ENCODE results near the gene MICU2.

The MICU2 gene

GRCh38 chr13:21517576-21517975 lies 86.4 kb downstream of the MICU2 start:
- no peaks in the 10 kb centered on the region for H3K9me3 ChIP-seq (ENCODE audit: control insufficient read depth, low read length)
- no peaks in the 10 kb centered on the region for H3K27me3 ChIP-seq (ENCODE audit: control insufficient read depth, insufficient read depth, low read length, poor library complexity, severe bottlenecking)
- H3K4me3 ChIP-seq (ENCODE audit: insufficient read depth, low read depth, low read length): no peak overlapping the region
- 90 to 95% methylated on average over 6 to 14 of the region's 16 CpGs for WGBS, 2 experiments
- H3K27ac ChIP-seq (ENCODE audit: insufficient read depth, low read depth, low read length, poor library complexity, severe bottlenecking): no peak overlapping the region
- H3K4me1 ChIP-seq (ENCODE audit: control insufficient read depth, insufficient read depth, low read length): no peaks in the 10 kb centered on the region
- H3K36me3 ChIP-seq (ENCODE audit: control insufficient read depth, insufficient read depth, low read length): no peaks in the 10 kb centered on the region

GRCh38 chr13:21516805-21517204 lies 87.2 kb downstream of the MICU2 start:
- Histone ChIP-seq H3K4me3 (ENCODE audit: insufficient read depth, low read depth, low read length) (no peak overlapping the region), H3K9me3 (ENCODE audit: control insufficient read depth, low read length) (no peaks in the 10 kb centered on the region), H3K36me3 (ENCODE audit: control insufficient read depth, insufficient read depth, low read length) (no peaks in the 10 kb centered on the region), H3K27me3 (ENCODE audit: control insufficient read depth, insufficient read depth, low read length, poor library complexity, severe bottlenecking) (no peaks in the 10 kb centered on the region), H3K4me1 (ENCODE audit: control insufficient read depth, insufficient read depth, low read length) (no peaks in the 10 kb centered on the region), H3K27ac (ENCODE audit: insufficient read depth, low read depth, low read length, poor library complexity, severe bottlenecking) (no peak overlapping the region)
- 71 to 93% methylated on average over 1 to 2 of the region's 2 CpGs for WGBS, 2 experiments

DNA sequence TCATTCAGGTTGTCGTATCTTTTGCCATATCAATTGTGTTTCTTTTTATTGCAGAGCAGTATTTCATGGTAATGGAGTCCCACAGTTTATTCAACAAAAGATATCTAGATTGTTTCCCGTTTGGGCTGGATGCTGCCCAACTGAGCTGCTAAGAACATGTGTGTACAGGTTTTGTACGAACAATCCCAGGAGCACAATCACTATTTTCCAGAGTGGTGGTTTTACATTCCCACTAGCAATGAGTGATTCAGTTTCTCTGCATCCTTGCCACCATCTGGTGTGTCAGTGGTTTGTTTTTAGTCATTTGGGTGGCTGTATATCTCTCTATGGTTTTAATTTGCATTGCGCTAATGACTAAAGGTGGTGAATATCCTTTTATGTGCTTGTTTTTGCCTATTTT lies 92.1 kb downstream of the MICU2 start:
- H3K4me3 ChIP-seq (ENCODE audit: insufficient read depth, low read depth, low read length): no peak overlapping the region
- no peaks in the 10 kb centered on the region for H3K4me1 ChIP-seq (ENCODE audit: control insufficient read depth, insufficient read depth, low read length)
- H3K36me3 ChIP-seq (ENCODE audit: control insufficient read depth, insufficient read depth, low read length): no peaks in the 10 kb centered on the region
- H3K9me3 ChIP-seq (ENCODE audit: control insufficient read depth, low read length): no peaks in the 10 kb centered on the region
- no peaks in the 10 kb centered on the region for H3K27me3 ChIP-seq (ENCODE audit: control insufficient read depth, insufficient read depth, low read length, poor library complexity, severe bottlenecking)
- WGBS, 2 experiments: 89 to 92% methylated on average over 3 to 4 of the region's 4 CpGs
- no peak overlapping the region for H3K27ac ChIP-seq (ENCODE audit: insufficient read depth, low read depth, low read length, poor library complexity, severe bottlenecking)

DNA sequence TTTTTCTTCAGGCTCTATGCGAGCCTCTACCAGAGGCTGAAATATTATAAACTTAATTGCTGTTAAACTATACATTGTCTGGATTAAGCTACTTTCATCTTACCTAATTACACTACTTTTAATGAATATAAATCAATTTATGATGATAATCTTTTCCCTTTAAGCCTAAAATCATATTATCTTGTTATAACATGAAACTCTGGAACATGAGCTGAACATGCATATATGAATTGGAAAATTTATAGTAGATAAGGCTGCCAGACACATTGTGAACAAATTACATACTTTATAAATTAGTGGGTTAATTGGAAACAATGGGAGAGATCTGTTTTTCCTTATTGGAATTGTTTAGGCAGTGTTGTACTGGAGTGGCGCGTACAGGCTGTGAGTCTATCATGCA lies 99.6 kb downstream of the MICU2 start:
- no peaks in the 10 kb centered on the region for H3K9me3 ChIP-seq (ENCODE audit: control insufficient read depth, low read length)
- WGBS, 2 experiments: 100% methylated on average over 2 of the region's 3 CpGs
- no peaks in the 10 kb centered on the region for H3K27me3 ChIP-seq (ENCODE audit: control insufficient read depth, insufficient read depth, low read length, poor library complexity, severe bottlenecking)
- no peaks in the 10 kb centered on the region for H3K4me1 ChIP-seq (ENCODE audit: control insufficient read depth, insufficient read depth, low read length)
- H3K36me3 ChIP-seq (ENCODE audit: control insufficient read depth, insufficient read depth, low read length): no peaks in the 10 kb centered on the region
- H3K4me3 ChIP-seq (ENCODE audit: insufficient read depth, low read depth, low read length): no peak overlapping the region
- H3K27ac ChIP-seq (ENCODE audit: insufficient read depth, low read depth, low read length, poor library complexity, severe bottlenecking): no peak overlapping the region

DNA sequence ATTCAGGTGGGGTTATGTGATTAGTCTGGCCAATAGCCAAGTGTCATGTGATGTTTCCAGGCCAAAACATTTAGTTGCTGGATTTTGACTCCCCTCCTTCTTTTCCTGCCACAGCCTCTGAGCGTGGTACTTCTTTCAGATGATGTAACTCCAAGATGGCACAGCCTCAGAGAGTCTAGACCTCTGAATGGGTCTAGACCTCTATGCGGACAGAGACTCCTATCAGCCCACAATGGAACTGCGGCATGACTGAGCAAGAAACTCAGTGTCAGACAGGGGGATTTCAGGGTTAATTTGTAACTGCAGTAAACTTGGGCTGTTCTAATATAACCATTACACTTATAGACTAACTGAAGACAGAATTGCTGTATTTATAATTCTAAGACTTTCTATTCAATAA lies 102.3 kb downstream of the MICU2 start:
- Histone ChIP-seq H3K36me3 (ENCODE audit: control insufficient read depth, insufficient read depth, low read length) (no peaks in the 10 kb centered on the region), H3K27me3 (ENCODE audit: control insufficient read depth, insufficient read depth, low read length, poor library complexity, severe bottlenecking) (no peaks in the 10 kb centered on the region)
- WGBS, 2 experiments: 93% methylated on average over 3 of the region's 3 CpGs

DNA sequence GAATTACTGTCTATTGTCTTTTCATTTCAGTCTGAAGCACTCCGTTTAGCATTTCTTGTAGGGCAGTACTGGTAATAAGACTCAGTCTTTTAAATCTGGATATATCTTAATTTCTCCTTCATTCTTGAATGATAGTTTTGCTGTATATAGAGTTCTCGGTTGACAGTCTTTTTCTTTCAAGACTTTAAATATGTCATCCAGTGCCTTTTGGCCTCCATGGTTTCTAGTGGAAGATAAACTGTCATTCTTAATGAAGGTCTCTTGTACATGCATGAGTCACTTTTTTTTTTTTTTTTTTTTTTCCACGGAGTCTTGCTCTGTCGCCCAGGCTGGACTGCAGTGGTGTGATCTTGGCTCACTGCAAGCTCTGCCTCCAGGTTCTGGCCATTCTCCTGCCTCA lies 117.6 kb downstream of the MICU2 start:
- Histone ChIP-seq H3K9me3 (ENCODE audit: control insufficient read depth, low read length) (no peaks in the 10 kb centered on the region), H3K27ac (ENCODE audit: insufficient read depth, low read depth, low read length, poor library complexity, severe bottlenecking) (no peak overlapping the region), H3K4me1 (ENCODE audit: control insufficient read depth, insufficient read depth, low read length) (no peaks in the 10 kb centered on the region), H3K27me3 (ENCODE audit: control insufficient read depth, insufficient read depth, low read length, poor library complexity, severe bottlenecking) (no peaks in the 10 kb centered on the region), H3K4me3 (ENCODE audit: insufficient read depth, low read depth, low read length) (no peak overlapping the region), H3K36me3 (ENCODE audit: control insufficient read depth, insufficient read depth, low read length) (peaks cover 6% of the 10 kb centered on the region)
- whole genome bisulfite sequencing, 2 experiments: 81 to 94% methylated on average over 2 to 4 of the region's 4 CpGs

More for the DNA sequence above, 102.3 kb downstream of the MICU2 start:
- H3K4me1 ChIP-seq (ENCODE audit: control insufficient read depth, insufficient read depth, low read length): no peaks in the 10 kb centered on the region
- H3K4me3 ChIP-seq (ENCODE audit: insufficient read depth, low read depth, low read length): no peak overlapping the region
- no peaks in the 10 kb centered on the region for H3K9me3 ChIP-seq (ENCODE audit: control insufficient read depth, low read length)
- no peak overlapping the region for H3K27ac ChIP-seq (ENCODE audit: insufficient read depth, low read depth, low read length, poor library complexity, severe bottlenecking)

- no peaks in the 10 kb centered on the region for H3K36me3 ChIP-seq (ENCODE audit: control insufficient read depth, insufficient read depth, low read length)
- H3K27ac ChIP-seq (ENCODE audit: insufficient read depth, low read depth, low read length, poor library complexity, severe bottlenecking): no peak overlapping the region
- H3K27me3 ChIP-seq (ENCODE audit: control insufficient read depth, insufficient read depth, low read length, poor library complexity, severe bottlenecking): no peaks in the 10 kb centered on the region
- H3K4me3 ChIP-seq (ENCODE audit: insufficient read depth, low read depth, low read length): no peak overlapping the region
- no peaks in the 10 kb centered on the region for H3K4me1 ChIP-seq (ENCODE audit: control insufficient read depth, insufficient read depth, low read length)
- WGBS, 2 experiments: 95 to 96% methylated on average over 24 of the region's 24 CpGs
- no peaks in the 10 kb centered on the region for H3K9me3 ChIP-seq (ENCODE audit: control insufficient read depth, low read length)
Observed at GRCh38 chr13:21483748-21484147, 120.2 kb downstream of the MICU2 start.

DNA sequence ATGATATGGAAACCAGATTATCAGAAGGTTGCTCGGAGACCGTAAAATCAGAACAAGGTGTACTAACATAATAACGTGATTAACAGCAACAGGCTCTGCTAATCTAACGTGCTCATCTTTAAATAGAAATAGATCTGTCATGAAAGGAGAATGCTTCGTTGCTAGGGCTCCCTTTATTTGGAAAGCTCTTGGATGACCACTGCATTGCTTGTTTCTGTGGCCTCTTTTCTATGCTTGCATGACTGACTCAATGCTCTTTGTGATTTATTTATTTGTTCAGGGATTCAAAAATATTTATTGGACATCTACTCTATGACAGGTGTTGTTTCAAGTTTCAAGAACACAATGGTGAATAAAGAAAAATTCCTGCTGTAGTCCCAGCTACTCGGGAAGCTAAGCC lies 122.6 kb downstream of the MICU2 start:
- Histone ChIP-seq H3K36me3 (ENCODE audit: control insufficient read depth, insufficient read depth, low read length) (no peaks in the 10 kb centered on the region), H3K27me3 (ENCODE audit: control insufficient read depth, insufficient read depth, low read length, poor library complexity, severe bottlenecking) (no peaks in the 10 kb centered on the region), H3K4me3 (ENCODE audit: insufficient read depth, low read depth, low read length) (no peak overlapping the region), H3K27ac (ENCODE audit: insufficient read depth, low read depth, low read length, poor library complexity, severe bottlenecking) (no peak overlapping the region), H3K4me1 (ENCODE audit: control insufficient read depth, insufficient read depth, low read length) (no peaks in the 10 kb centered on the region), H3K9me3 (ENCODE audit: control insufficient read depth, low read length) (no peaks in the 10 kb centered on the region)
- 86 to 88% methylated on average over 6 of the region's 6 CpGs for WGBS, 2 experiments

GRCh38 chr13:21478881-21479808 lies 124.8 kb downstream of the MICU2 start:
- Histone ChIP-seq H3K27me3 (ENCODE audit: control insufficient read depth, insufficient read depth, low read length, poor library complexity, severe bottlenecking) (no peaks in the 10 kb centered on the region), H3K9me3 (ENCODE audit: control insufficient read depth, low read length) (no peaks in the 10 kb centered on the region), H3K27ac (ENCODE audit: insufficient read depth, low read depth, low read length, poor library complexity, severe bottlenecking) (no peak overlapping the region), H3K36me3 (ENCODE audit: control insufficient read depth, insufficient read depth, low read length) (no peaks in the 10 kb centered on the region), H3K4me1 (ENCODE audit: control insufficient read depth, insufficient read depth, low read length) (no peaks in the 10 kb centered on the region), H3K4me3 (ENCODE audit: insufficient read depth, low read depth, low read length) (no peak overlapping the region)
- WGBS, 2 experiments: 55 to 56% methylated on average over 8 of the region's 8 CpGs

GRCh38 chr13:21476893-21477472 lies 127.0 kb downstream of the MICU2 start:
- Histone ChIP-seq H3K4me1 (ENCODE audit: control insufficient read depth, insufficient read depth, low read length) (no peaks in the 10 kb centered on the region), H3K27me3 (ENCODE audit: control insufficient read depth, insufficient read depth, low read length, poor library complexity, severe bottlenecking) (no peaks in the 10 kb centered on the region), H3K4me3 (ENCODE audit: insufficient read depth, low read depth, low read length) (no peak overlapping the region), H3K9me3 (ENCODE audit: control insufficient read depth, low read length) (no peaks in the 10 kb centered on the region), H3K36me3 (ENCODE audit: control insufficient read depth, insufficient read depth, low read length) (no peaks in the 10 kb centered on the region), H3K27ac (ENCODE audit: insufficient read depth, low read depth, low read length, poor library complexity, severe bottlenecking) (no peak overlapping the region)
- 21 to 25% methylated on average over 16 to 18 of the region's 18 CpGs for WGBS, 2 experiments

Data from ectodermal cell (in vitro differentiated cells).